Gastrocnemius medialis (tissue), 4 donors: Measurements from ENCODE around the gene TGM2.

Source experiments
- CTCF ChIP-seq, 5 experiments: fragments of 450-650 bp in 3 of 5; fragments of 200-600 bp in 2 of 5; sonication (generic) in 2 of 5; IDR thresholded peaks in 4 of 5; conservative IDR thresholded peaks in 1 of 5; 1 replicate in 4 of 5; 2 replicates in 1 of 5; pipeline ENCODE4 v1.5.1; 2016 to 2019; ENCODE audit warnings: antibody characterized with exemption in 5 of 5, mild to moderate bottlenecking in 3 of 5, moderate library complexity in 3 of 5
- POLR2A ChIP-seq, 2 donors: fragments of 450-650 bp; IDR thresholded peaks; one replicate each; pipeline ENCODE4 v1.6.1; 2017; ENCODE audit warnings: antibody characterized with exemption in 2 of 2, mild to moderate bottlenecking in 2 of 2, moderate library complexity in 2 of 2

- no peak for TF ChIP-seq CTCF (IDR thresholded peaks at IDR 0.05 in 4 of 5, conservative IDR thresholded peaks at IDR 0.05 in 1 of 5)
- no peak for TF ChIP-seq POLR2A (IDR thresholded peaks at IDR 0.05)
These were observed 14.8 kb upstream of the TGM2 start for GRCh38 chr20:38179846-38180245.
